PC-3 (cell line): ENCODE data around the gene RBFOX2. TPM values are rescaled to one million over a fixed set of nuclear protein-coding genes. Genes with fewer than 3 reads are reported as not detected.

Experiments
- ATAC-seq: fragments of 200-7000 bp; cut with Tn5 transposase; 2 replicates; pipeline ENCODE4 v1.9.1; 2020; ENCODE audit warnings: mild to moderate bottlenecking, moderate library complexity
- BruUV-seq: library from RNA; stranded (reverse); fragments of 400-500 nt; replicated peaks from 2 replicates; lab custom pipeline; 2021; lab: Mats Ljungman, UMichigan
- CTCF ChIA-PET: fragments of 300-600 bp; sonication (Branson Sonifier 250); formaldehyde crosslinking; loops from one replicate; lab custom pipeline; 2022; ENCODE audit warnings: antibody characterized with exemption; lab: Charles Lee
- POLR2A ChIA-PET: fragments of 300-600 bp; sonication (Branson Sonifier 250); formaldehyde crosslinking; loops from one replicate; lab custom pipeline; 2022; ENCODE audit warnings: antibody characterized with exemption; ENCODE audit not compliant: unreplicated experiment; lab: Charles Lee
- DNase-seq: peaks from one replicate; pipeline ENCODE4 v3.0.0-alpha.2; 2015
- H2AFZ ChIP-seq: fragments of 300-600 bp; sonication (generic); 2 replicates; pipeline ENCODE4 v1.6.0; 2016; ENCODE audit warnings: antibody characterized with exemption, low read length
- H3F3A ChIP-seq: fragments of 300-600 bp; sonication (generic); one replicate; pipeline ENCODE4 v1.6.0; 2017; ENCODE audit warnings: antibody characterized with exemption, low read length, control low read depth, mild to moderate bottlenecking; ENCODE audit not compliant: unreplicated experiment
- H3K27ac ChIP-seq: fragments of 300-600 bp; sonication (generic); 2 replicates; pipeline ENCODE4 v1.5.1; 2016; ENCODE audit warnings: mild to moderate bottlenecking, low read length
- H3K27me3 ChIP-seq: fragments of 300-600 bp; sonication (generic); 2 replicates; pipeline ENCODE4 v1.6.1; 2016; ENCODE audit warnings: low read length, mixed read lengths
- H3K36me3 ChIP-seq: fragments of 300-600 bp; sonication (generic); 2 replicates; pipeline ENCODE4 v1.6.1; 2016; ENCODE audit warnings: low read depth, mixed run types, low read length, mixed read lengths
- H3K4me1 ChIP-seq: fragments of 300-600 bp; sonication (generic); 2 replicates; pipeline ENCODE4 v1.5.1; 2016; ENCODE audit warnings: low read length; ENCODE audit not compliant: insufficient read depth
- H3K4me2 ChIP-seq: fragments of 300-600 bp; sonication (generic); 2 replicates; pipeline ENCODE4 v1.6.0; 2016; ENCODE audit warnings: low read length
- H3K4me3 ChIP-seq: fragments of 300-600 bp; sonication (generic); 2 replicates; pipeline ENCODE4 v1.5.1; 2016; ENCODE audit warnings: mild to moderate bottlenecking, low read length, mixed read lengths
- H3K79me2 ChIP-seq: fragments of 300-600 bp; sonication (generic); 2 replicates; pipeline ENCODE4 v1.6.1; 2017; ENCODE audit warnings: low read length, mixed read lengths
- H3K9ac ChIP-seq: fragments of 300-600 bp; sonication (generic); 2 replicates; pipeline ENCODE4 v1.6.0; 2016; ENCODE audit warnings: mild to moderate bottlenecking, low read length
- H3K9me2 ChIP-seq: fragments of 300-600 bp; sonication (generic); replicated peaks from 2 replicates; pipeline ENCODE4 v1.6.1; 2016; ENCODE audit warnings: mixed run types, low read length, mixed read lengths
- H3K9me3 ChIP-seq: fragments of 300-600 bp; sonication (generic); 2 replicates; pipeline ENCODE4 v1.6.1; 2016; ENCODE audit warnings: low read length, mixed read lengths
- H4K20me1 ChIP-seq: fragments of 300-600 bp; sonication (generic); 2 replicates; pipeline ENCODE4 v1.6.1; 2016; ENCODE audit warnings: low read length, mixed read lengths
- CTCF ChIP-seq: fragments of 300-600 bp; sonication (generic); conservative IDR thresholded peaks from 2 replicates; pipeline ENCODE4 v1.5.1; 2017; ENCODE audit warnings: antibody characterized with exemption, low read depth, mild to moderate bottlenecking, low read length
- EZH2 ChIP-seq: fragments of 300-600 bp; sonication (generic); IDR thresholded peaks from one replicate; pipeline ENCODE4 v1.6.1; 2017; ENCODE audit warnings: antibody characterized with exemption, mild to moderate bottlenecking, low read length; ENCODE audit not compliant: unreplicated experiment
- EZH2phosphoT487 ChIP-seq: fragments of 300-600 bp; sonication (generic); IDR thresholded peaks from 2 replicates; pipeline ENCODE4 v1.6.1; 2018; ENCODE audit warnings: mild to moderate bottlenecking, antibody characterized with exemption, low read length, borderline replicate concordance
- intact Hi-C: fragments of 100-400 bp; cut with micrococcal nuclease; formaldehyde crosslinking; loops from 2 replicates; pipeline ENCODE4 v1.9.0; 2023
- total RNA-seq: library from RNA; depleted of rRNA; stranded (reverse); fragments of >200 nt; gene quantifications from 2 replicates; pipeline ENCODE4 v1.2.3, GENCODE V29; 2014

The RBFOX2 gene
- total RNA-seq, 1 experiment from 2014 or later, result 75.1 TPM

GRCh38 chr22:35860837-35861236 lies 167.8 kb downstream of the RBFOX2 start:
- ChIA-PET CTCF (no interaction called here), POLR2A (no interaction called here)
- Histone ChIP-seq H3K79me2 (peaks cover 45% of the 10 kb centered on the region), H3K4me1 (no peaks in the 10 kb centered on the region), H3K4me3 (no peak overlapping the region), H3K9me2 (no peaks in the 10 kb centered on the region), H3K27ac (no peak overlapping the region), H3F3A (no peaks in the 10 kb centered on the region), H3K27me3 (no peaks in the 10 kb centered on the region), H4K20me1 (peaks cover 4% of the 10 kb centered on the region; the same call in 1 of the 2 replicates), H3K36me3 (no peaks in the 10 kb centered on the region), H3K9ac (no peak overlapping the region), H3K4me2 (no peak overlapping the region), H2AFZ (no peak overlapping the region), H3K9me3 (no peaks in the 10 kb centered on the region)
- no peak for ATAC-seq
- no TSS peak for BruUV-seq
- intact Hi-C loops, result no loop called here
- TF ChIP-seq EZH2 (no peak), CTCF (no peak), EZH2phosphoT487 (no peak)
- no peak for DNase-seq

DNA sequence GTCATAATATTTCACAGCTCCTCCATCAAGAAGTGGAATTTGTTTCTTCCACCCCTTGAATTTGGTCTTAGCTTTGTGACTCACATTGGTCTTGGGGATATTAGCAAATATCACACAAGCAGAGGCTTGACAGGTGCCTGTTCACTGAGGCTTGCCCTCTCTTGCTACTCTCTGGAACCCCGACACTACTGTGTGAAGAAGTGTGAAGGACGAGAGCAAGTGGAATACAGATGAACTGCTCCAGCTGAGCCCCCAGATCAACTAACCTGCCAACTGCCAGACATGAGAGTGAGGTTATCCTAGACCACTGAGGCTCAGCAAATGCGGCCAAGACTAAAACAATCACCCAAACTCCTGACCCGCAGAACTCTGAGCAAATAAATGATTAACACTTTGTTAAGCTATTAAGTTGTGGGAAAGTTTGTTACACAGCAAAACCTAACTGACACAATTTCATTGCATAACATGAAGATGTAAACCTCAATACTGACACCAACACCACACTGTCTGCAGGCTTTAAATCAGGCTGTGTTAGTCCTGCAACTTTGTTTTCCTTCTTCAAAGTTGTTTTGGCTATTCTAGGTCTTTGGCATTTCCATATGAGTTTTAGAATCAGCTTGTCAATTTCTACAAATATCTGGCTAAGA lies 168.4 kb downstream of the RBFOX2 start:
- H3K27me3 ChIP-seq, result no peaks in the 10 kb centered on the region
- ChIA-PET CTCF (no interaction called here), POLR2A (no interaction called here)
- no TSS peak for BruUV-seq
- H3K79me2 ChIP-seq, result peaks cover 46% of the 10 kb centered on the region
- no peak overlapping the region for H3K4me3 ChIP-seq
- no peaks in the 10 kb centered on the region for H3F3A ChIP-seq
- DNase-seq (no peak), ATAC-seq (no peak)
- H2AFZ ChIP-seq, result no peak overlapping the region
- H3K36me3 ChIP-seq, result no peaks in the 10 kb centered on the region
- H3K9me3 ChIP-seq, result no peaks in the 10 kb centered on the region
- no peak overlapping the region for H3K27ac ChIP-seq
- no peaks in the 10 kb centered on the region for H3K4me1 ChIP-seq
- no peaks in the 10 kb centered on the region for H3K9me2 ChIP-seq
- intact Hi-C loops, result no loop called here
- no peak overlapping the region for H3K4me2 ChIP-seq
- peaks cover 4% of the 10 kb centered on the region; the same call in 1 of the 2 replicates for H4K20me1 ChIP-seq
- TF ChIP-seq EZH2phosphoT487, result no peak
- no peak for TF ChIP-seq CTCF
- no peak for TF ChIP-seq EZH2
- no peak overlapping the region for H3K9ac ChIP-seq

DNA sequence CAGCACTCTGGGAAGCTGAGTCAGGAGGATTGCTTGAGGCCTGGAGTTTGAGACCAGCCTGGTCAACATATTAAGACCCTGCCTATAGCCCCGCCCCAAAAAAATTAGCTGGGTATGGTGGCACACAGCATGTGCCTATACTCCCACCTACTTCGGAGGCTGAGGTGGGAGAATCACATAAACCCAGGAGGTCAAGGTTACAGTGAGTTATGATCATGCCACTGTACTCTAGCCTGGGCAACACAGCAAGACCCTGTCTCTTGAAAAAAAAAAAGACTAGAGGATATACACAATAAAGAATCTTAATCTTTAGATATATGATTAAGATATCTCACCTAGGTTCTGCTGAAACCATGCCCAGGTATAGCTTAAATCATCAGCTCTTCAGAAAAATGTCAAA lies 174.3 kb downstream of the RBFOX2 start:
- no peaks in the 10 kb centered on the region for H3K4me1 ChIP-seq
- H3K9me2 ChIP-seq, result no peaks in the 10 kb centered on the region
- ChIA-PET CTCF (no interaction called here), POLR2A (no interaction called here)
- no peak overlapping the region for H2AFZ ChIP-seq
- H3K79me2 ChIP-seq, result peaks cover 18% of the 10 kb centered on the region
- intact Hi-C loops, result no loop called here
- H3K27ac ChIP-seq, result no peak overlapping the region
- no peak overlapping the region for H3K4me2 ChIP-seq
- BruUV-seq, result no TSS peak
- no peak overlapping the region for H3K4me3 ChIP-seq
- H3K27me3 ChIP-seq, result no peaks in the 10 kb centered on the region
- H3K9me3 ChIP-seq, result no peaks in the 10 kb centered on the region
- H3K9ac ChIP-seq, result no peak overlapping the region
- DNase-seq (no peak), ATAC-seq (no peak)
- TF ChIP-seq EZH2 (no peak), CTCF (no peak), EZH2phosphoT487 (no peak)
- no peaks in the 10 kb centered on the region for H3F3A ChIP-seq
- no peaks in the 10 kb centered on the region for H3K36me3 ChIP-seq
- H4K20me1 ChIP-seq, result peaks cover 1% of the 10 kb centered on the region; the same call in 1 of the 2 replicates
